ENCODE results near the gene PDXDC1.
A peak's percentile ranks its signal among the peaks of the same experiment; 100 is the strongest.
"Not testable (repeated sequence)": the region's sequence is repeated elsewhere in the genome, so short reads cannot be mapped to it uniquely, and the experiment has no call there.

The PDXDC1 gene

GRCh38 chr16:14974656-14975417 lies at the start of gene PDXDC1:
Gene PDXDC1 (plus strand): TSS chr16:14975026. CDS start chr16:14975200, 174 bp downstream.
- DNase-seq (ENCODE audit: low read depth in 2 of 2): peak; percentile 96 to 99

GRCh38 chr16:14928064-14928714 lies 46.6 kb upstream of the PDXDC1 start:
- not testable (repeated sequence) for DNase-seq (ENCODE audit: low read depth in 2 of 2)

GRCh38 chr16:14929176-14929575 lies 45.6 kb upstream of the PDXDC1 start:
- DNase-seq (ENCODE audit: low read depth in 2 of 2): not testable (repeated sequence)

- not testable (repeated sequence) for DNase-seq (ENCODE audit: low read depth in 2 of 2)
Measured at GRCh38 chr16:14930246-14930645, 44.6 kb upstream of the PDXDC1 start.

GRCh38 chr16:14930971-14931370 lies 43.9 kb upstream of the PDXDC1 start:
- not testable (repeated sequence) for DNase-seq (ENCODE audit: low read depth in 2 of 2)

- DNase-seq (ENCODE audit: low read depth in 2 of 2): not testable (repeated sequence)
Measured at GRCh38 chr16:14932581-14933375, 42.0 kb upstream of the PDXDC1 start.

- DNase-seq (ENCODE audit: low read depth in 2 of 2): not testable (repeated sequence)
Measured at GRCh38 chr16:14937143-14937542, 37.7 kb upstream of the PDXDC1 start, which contains the start of gene NPIPA1. Gene NPIPA1 (plus strand): TSS chr16:14937443. CDS start chr16:14937443, 0 bp downstream.

GRCh38 chr16:14937994-14938393 lies 36.8 kb upstream of the PDXDC1 start:
- DNase-seq (ENCODE audit: low read depth in 2 of 2): not testable (repeated sequence)

GRCh38 chr16:14942686-14943085 lies 32.1 kb upstream of the PDXDC1 start:
- not testable (repeated sequence) for DNase-seq (ENCODE audit: low read depth in 2 of 2)

GRCh38 chr16:14955546-14956231 lies 19.1 kb upstream of the PDXDC1 start:
- no peak for DNase-seq (ENCODE audit: low read depth in 2 of 2)

- DNase-seq (ENCODE audit: low read depth in 2 of 2): no peak
Measured at GRCh38 chr16:14957576-14958322, 17.1 kb upstream of the PDXDC1 start.

GRCh38 chr16:14958323-14958600 lies 16.6 kb upstream of the PDXDC1 start:
- DNase-seq (ENCODE audit: low read depth in 2 of 2): no peak

GRCh38 chr16:14958970-14959369 lies 15.9 kb upstream of the PDXDC1 start:
- DNase-seq (ENCODE audit: low read depth in 2 of 2): no peak

GRCh38 chr16:14961405-14962186 lies 13.2 kb upstream of the PDXDC1 start:
- DNase-seq (ENCODE audit: low read depth in 2 of 2): no peak

GRCh38 chr16:14963281-14964173 lies 11.3 kb upstream of the PDXDC1 start:
- DNase-seq (ENCODE audit: low read depth in 2 of 2): no peak

GRCh38 chr16:14965328-14965727 lies 9.5 kb upstream of the PDXDC1 start:
- DNase-seq (ENCODE audit: low read depth in 2 of 2): no peak

- not testable (repeated sequence) for DNase-seq (ENCODE audit: low read depth in 2 of 2)
Measured at GRCh38 chr16:14969795-14970194, 5.0 kb upstream of the PDXDC1 start.

GRCh38 chr16:14971621-14972228 lies 3.1 kb upstream of the PDXDC1 start:
- not testable (repeated sequence) for DNase-seq (ENCODE audit: low read depth in 2 of 2)

Measured in activated CD4-positive, alpha-beta T cell treated with anti-CD3 and anti-CD28 coated beads for 24 hours (primary cell).